Measurements from ENCODE around the gene NIBAN1. TPM values are rescaled to one million over a fixed set of nuclear protein-coding genes. Genes with fewer than 3 reads are reported as not detected.
A peak's percentile ranks its signal among the peaks of the same experiment; 100 is the strongest.

Gene NIBAN1
- 248 TPM for total RNA-seq
- long read RNA-seq, full-length matches to known transcripts: 24 of 224 reads
- long read RNA-seq, partial matches to known transcripts: 3 of 224 reads
- long read RNA-seq, other reads (novel, unspliced or antisense): 197 of 224 reads

GRCh38 chr1:184974056-184974836, at the start of gene NIBAN1:
TSS of gene NIBAN1 (minus strand) at chr1:184974508. CDS start at chr1:184974356, 152 bp downstream.
- Histone ChIP-seq H3K36me3 (no peaks in the 10 kb centered on the region), H3K9me3 (replicated peaks) (no peaks in the 10 kb centered on the region), H3K27me3 (ENCODE audit: low read depth) (no peaks in the 10 kb centered on the region), H3K4me1 (peaks cover 52% of the 10 kb centered on the region), H3K4me3 (peak within 1 kb of the TSS; percentile 91), H3K27ac (replicated peaks) (peak within 1 kb of the TSS; percentile 95)
- peak; percentile 78 for DNase-seq
- intact Hi-C loops (cut with micrococcal nuclease): no loop called here
- no peak for TF ChIP-seq CTCF (IDR thresholded peaks at IDR 0.05; ENCODE audit: borderline replicate concordance)

GRCh38 chr1:185017966-185018365, 43.7 kb upstream of the NIBAN1 start:
- Histone ChIP-seq H3K27ac (replicated peaks) (no peak overlapping the region), H3K4me1 (no peaks in the 10 kb centered on the region), H3K4me3 (no peak overlapping the region), H3K27me3 (ENCODE audit: low read depth) (no peaks in the 10 kb centered on the region), H3K9me3 (replicated peaks) (no peaks in the 10 kb centered on the region), H3K36me3 (no peaks in the 10 kb centered on the region)
- intact Hi-C loops (cut with micrococcal nuclease): no loop called here
- no peak for TF ChIP-seq CTCF (IDR thresholded peaks at IDR 0.05; ENCODE audit: borderline replicate concordance)
- no peak for DNase-seq

GRCh38 chr1:185017338-185017737, 43.0 kb upstream of the NIBAN1 start:
- DNase-seq: no peak
- H3K9me3 ChIP-seq (replicated peaks): no peaks in the 10 kb centered on the region
- no peak for TF ChIP-seq CTCF (IDR thresholded peaks at IDR 0.05; ENCODE audit: borderline replicate concordance)
- intact Hi-C loops (cut with micrococcal nuclease): no loop called here
- H3K4me1 ChIP-seq: no peaks in the 10 kb centered on the region
- no peaks in the 10 kb centered on the region for H3K36me3 ChIP-seq
- no peaks in the 10 kb centered on the region for H3K27me3 ChIP-seq (ENCODE audit: low read depth)
- no peak overlapping the region for H3K4me3 ChIP-seq
- no peak overlapping the region for H3K27ac ChIP-seq (replicated peaks)

- DNase-seq: no peak
- H3K9me3 ChIP-seq (replicated peaks): no peaks in the 10 kb centered on the region
- no peaks in the 10 kb centered on the region for H3K4me1 ChIP-seq
- TF ChIP-seq CTCF (IDR thresholded peaks at IDR 0.05; ENCODE audit: borderline replicate concordance): no peak
- intact Hi-C loops (cut with micrococcal nuclease): no loop called here
- H3K27me3 ChIP-seq (ENCODE audit: low read depth): no peaks in the 10 kb centered on the region
- no peaks in the 10 kb centered on the region for H3K36me3 ChIP-seq
- H3K4me3 ChIP-seq: no peak overlapping the region
- no peak overlapping the region for H3K27ac ChIP-seq (replicated peaks)
Observed at GRCh38 chr1:185016880-185017279, 42.6 kb upstream of the NIBAN1 start.

- intact Hi-C loops (cut with micrococcal nuclease): no loop called here
Observed at GRCh38 chr1:185015631-185016030, 41.3 kb upstream of the NIBAN1 start.

More at GRCh38 chr1:185015631-185016030, 41.3 kb upstream of the NIBAN1 start:
- no peak for DNase-seq
- no peaks in the 10 kb centered on the region for H3K27me3 ChIP-seq (ENCODE audit: low read depth)
- H3K4me3 ChIP-seq: no peak overlapping the region
- no peak overlapping the region for H3K27ac ChIP-seq (replicated peaks)
- H3K9me3 ChIP-seq (replicated peaks): no peaks in the 10 kb centered on the region
- TF ChIP-seq CTCF (IDR thresholded peaks at IDR 0.05; ENCODE audit: borderline replicate concordance): no peak
- H3K4me1 ChIP-seq: no peaks in the 10 kb centered on the region
- H3K36me3 ChIP-seq: no peaks in the 10 kb centered on the region
